Measurements from ENCODE around the gene XPO5.
"Not testable (repeated sequence)": the region's sequence is repeated elsewhere in the genome, so short reads cannot be mapped to it uniquely, and the experiment has no call there.

XPO5 gene

DNA sequence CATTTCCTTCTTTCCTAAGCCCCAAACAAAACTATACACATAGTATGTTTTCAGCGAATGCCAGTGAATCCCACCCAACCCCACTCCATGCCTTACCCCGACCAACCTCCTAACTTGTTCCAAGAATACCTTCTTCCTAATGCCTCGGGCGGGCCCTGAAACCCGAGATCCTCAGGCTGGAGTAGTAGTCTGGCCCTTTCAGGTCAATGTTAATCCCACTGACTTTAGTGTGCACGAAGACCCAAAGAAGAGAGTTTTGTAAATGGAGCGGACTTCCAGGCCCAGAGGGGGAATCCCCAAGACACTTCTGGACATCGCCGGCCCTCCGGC lies 59.5 kb downstream of the XPO5 start:
- DNase-seq = no peak

DNA sequence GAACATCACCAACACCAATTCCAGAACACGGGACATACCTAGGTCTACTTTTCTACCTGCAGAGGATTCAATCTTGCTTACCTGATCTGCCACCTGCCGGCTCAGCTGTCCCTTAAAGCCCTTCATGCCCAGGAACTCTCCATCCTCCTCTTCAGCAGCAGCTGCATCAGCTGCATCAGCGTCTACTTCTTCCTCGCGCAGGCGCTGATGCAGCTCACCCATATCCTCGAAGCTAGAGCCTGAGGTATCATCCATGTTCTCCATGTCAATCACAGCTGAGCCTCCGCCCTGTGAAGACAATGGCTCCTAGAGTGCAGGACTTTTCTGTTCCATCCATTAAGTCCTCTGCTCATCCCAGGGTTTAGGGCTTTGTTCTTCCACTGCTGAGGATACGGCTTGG lies 60.0 kb downstream of the XPO5 start:
- DNase-seq = no peak

DNA sequence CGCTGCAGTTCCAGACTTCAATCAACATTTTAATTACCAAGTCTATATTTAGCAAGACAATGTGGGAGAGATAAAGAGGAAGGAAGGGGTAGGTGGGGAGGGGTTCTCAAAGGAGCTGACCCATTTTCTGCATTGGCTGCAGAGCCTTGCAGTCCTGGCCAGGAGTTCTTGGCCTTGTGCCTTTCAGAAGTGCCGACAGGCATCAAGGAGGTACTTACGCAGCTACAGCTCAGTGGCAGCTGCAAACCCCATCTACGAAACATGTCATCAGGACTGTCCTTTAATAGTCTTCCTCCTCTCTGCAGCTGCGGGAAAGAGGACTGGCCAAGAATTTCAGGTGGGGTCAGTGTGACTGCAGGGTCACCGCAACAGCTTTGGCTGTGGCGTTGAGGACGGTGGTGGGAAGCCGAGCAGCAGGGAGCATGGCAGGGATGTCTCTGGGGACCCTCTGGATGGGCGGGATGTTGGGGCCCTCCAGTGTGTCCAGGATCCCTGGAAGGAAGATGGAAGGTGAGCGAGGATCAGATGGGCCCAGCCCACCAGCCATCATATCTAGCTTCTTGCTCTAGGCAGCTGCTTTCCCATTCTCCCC lies 63.9 kb downstream of the XPO5 start:
- DNase-seq = no peak

DNA sequence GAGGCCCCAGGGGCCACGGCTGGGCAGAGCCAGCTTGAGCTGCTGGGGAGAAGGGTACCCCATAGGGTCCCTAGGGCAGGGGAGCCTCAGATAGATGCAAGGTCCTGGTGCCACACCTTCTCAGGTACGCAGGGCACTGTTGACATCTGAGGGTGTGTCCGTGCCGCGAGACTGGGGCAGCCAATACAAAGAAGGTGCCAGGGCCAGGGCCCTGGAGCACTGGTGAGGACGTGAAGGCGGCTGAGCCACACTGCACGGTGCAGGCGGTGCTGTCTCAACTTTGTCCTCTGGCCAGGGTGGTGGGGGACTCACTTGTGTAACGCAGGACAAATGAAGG lies 65.0 kb downstream of the XPO5 start:
- DNase-seq = no peak

DNA sequence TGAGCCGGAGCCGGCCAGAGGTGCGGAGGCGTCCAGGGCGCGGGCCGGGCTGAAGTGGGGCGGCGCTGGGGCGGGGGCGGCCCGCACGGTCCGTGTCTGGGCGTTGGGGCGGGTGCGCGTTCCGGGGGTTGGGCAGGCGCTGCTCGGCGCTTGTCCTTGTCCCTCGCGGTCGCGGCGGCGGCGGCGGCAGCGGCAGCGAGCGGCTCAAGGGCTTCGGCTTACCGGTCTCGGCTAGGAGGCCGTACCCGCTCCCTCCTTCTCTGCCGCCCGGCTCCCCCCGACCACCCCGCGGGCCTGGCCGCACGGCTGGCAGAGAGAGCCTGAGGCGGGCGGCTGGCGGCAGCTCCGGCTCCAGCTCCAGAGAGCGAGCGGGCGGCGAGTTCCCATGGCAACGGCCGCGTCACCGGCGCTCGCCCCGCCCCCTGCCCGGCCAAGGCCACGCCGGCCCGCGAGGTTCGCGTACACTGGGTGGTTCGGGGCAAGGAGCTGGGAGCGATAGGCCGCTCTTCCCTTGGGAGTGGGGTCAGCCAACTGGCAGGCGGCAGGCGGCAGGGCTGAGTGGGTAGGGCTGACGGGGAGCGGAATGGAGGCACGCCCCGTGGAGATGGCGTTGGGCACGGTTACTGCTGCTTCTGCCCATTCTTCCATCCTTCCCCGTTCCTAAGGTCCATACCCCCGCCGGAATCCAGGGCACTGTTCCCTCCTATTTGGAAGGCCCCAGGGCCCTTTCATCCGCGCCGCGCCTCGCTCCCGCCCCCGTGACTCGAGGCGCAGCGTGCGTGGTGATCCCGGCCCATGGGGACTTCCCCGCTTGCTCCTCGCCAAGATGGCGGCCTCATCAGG lies 65.6 kb downstream of the XPO5 start, which contains the start of gene LRRC73:
Gene LRRC73, minus strand, starts transcription at position 363 of the 843 bp plus-strand sequence. CDS start 561 bp downstream, outside the sequence.
- DNase-seq = peak; percentile 82

DNA sequence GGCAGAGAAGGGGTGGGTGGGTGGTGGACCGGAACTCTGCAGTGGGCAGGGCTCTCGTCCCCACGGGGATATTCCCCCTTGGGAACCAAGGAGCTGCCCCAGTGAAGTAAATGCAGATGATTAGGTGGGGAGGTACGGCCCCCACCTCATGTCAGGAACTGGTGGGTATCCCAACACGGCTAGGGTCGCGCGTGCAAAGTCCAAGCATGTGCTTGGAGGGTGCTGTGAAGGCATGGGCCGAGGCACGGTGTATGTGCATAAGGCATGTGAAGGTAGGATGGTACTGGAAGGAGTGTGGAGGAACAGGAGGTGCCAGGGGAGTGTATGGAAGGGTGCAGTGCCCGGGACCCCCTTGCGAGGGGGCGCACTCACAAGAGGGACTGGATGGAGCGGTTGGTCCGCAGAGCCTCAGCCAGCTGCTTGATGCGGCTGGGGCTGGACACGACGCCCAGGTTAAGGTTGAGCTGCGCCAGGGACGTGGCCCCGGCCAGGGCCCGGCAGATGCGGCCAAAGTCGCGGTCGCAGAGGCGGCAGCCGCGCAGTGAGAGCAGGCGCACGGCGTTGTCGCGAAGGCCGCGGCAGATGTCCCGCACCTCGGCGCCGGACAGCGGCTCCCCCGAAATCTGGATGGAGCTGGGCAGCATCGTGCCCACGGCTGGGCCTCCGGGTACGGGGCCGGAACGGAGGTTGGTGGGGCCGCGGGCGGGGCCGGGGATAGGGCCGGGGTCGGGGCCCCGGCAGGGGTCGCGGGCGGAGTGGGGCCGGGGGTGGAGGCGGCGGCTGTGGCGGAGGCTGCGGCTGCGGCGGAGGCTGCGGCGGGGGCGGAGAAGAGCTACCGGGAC lies 66.5 kb downstream of the XPO5 start:
- DNase-seq = no peak

DNA sequence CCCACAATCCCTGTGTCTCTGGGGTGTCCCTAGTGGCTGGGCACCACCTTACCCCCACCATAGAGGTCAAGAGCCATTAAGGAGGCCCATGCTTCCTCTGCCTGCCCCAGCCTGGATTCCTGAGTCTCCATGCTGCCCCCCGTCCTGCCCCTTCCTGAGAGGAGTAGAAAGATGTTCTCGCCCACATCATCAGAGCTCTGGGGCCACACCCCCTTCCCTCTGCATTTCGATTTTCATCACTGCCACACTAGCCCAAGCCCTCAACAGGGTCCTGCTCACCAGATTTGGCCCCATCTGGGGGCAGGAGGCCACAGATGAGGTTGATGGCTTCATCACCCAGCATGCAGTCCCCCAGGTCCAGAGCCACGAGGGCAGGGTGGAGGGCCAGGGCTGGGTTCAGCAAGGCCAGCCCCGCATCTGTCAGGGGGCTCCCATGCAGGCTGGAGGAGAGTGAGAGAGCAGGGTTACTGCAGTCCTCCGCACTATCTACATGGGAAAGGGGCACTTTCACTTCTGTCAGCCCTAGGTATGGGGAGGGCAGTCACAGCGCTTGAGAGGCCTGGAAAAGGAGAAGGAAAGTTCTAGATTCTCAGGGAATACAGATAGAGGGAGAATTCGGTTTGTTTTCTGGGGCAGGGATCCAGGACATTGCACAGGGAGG lies 67.2 kb downstream of the XPO5 start:
- DNase-seq = no peak

DNA sequence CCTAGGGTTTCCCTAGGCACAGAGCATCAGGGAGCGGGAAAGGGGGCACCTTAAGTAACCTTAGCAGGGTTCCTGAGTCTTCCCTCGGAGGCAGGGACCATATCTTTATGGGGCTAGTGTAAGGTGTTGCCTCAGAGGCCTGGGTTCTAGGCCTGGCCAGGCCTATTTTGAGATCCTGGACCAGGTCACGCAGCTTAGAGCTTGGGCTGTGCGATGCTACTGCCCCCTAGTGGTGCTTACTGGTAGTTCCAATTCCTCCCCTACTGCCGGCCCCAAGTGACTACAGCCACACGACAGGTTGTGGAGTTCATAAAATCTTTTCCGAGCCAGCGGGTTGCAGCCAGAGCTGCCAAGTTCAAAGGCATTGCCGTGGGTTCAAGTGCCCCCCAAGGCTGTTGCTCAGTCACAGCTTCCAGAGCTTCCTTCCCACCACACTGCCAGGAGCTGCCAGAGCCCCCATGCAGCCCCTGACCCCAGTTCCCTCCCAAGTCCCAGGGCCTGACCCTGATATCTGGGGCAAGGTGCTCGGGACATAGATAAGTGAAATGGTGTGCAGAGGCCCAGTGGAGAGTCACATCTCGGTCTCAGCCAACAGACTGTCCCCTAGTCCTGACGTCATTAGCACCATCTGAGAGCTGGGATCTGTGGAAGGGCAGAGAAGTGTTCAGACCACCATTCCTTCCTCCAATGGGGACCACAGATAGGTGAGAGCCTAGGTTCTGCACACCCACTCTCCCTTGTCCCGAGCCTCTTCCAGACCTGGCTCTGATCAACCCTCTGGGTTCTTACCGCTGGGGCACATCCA lies 69.0 kb downstream of the XPO5 start:
- peak; percentile 78 for DNase-seq

DNA sequence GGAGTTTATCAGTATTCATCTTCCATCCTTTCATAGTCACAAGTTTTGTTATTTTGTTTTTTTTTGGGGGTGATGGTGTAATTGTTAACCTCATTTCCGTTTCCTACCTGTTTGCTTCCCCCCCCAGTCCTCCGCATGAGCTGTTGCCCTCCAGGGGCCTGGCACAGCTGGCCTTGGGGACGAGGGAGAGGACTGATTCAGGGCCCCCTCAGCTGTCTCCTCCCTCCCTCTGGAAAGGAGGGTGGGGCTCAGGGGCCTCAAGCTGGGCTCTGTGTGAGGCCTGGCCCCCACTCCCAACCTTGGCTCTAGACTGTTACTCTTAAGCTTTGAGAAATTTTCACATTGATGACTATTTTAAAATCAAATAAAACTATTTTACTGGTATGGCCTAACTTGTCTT lies 69.7 kb downstream of the XPO5 start:
- DNase-seq = no peak

DNA sequence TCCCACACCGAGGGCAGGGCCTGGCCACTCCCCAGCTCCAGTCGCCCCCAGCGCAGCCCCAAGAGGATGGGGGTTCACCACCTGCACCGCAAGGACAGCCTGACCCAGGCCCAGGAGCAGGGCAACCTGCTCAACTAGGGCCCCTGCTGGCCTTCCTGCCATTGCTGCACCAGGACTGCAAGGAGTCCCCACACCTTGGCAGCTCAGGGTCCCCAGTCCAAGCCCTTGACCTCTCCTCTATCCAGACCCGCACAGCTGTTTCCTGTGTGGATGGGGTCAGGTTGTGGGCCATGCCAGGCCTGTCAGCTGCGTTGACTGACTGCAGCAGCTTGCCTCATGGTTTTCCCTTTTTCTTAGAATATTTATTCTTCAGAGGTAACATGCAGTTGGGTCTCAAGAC lies 70.1 kb downstream of the XPO5 start:
- DNase-seq = no peak

DNA sequence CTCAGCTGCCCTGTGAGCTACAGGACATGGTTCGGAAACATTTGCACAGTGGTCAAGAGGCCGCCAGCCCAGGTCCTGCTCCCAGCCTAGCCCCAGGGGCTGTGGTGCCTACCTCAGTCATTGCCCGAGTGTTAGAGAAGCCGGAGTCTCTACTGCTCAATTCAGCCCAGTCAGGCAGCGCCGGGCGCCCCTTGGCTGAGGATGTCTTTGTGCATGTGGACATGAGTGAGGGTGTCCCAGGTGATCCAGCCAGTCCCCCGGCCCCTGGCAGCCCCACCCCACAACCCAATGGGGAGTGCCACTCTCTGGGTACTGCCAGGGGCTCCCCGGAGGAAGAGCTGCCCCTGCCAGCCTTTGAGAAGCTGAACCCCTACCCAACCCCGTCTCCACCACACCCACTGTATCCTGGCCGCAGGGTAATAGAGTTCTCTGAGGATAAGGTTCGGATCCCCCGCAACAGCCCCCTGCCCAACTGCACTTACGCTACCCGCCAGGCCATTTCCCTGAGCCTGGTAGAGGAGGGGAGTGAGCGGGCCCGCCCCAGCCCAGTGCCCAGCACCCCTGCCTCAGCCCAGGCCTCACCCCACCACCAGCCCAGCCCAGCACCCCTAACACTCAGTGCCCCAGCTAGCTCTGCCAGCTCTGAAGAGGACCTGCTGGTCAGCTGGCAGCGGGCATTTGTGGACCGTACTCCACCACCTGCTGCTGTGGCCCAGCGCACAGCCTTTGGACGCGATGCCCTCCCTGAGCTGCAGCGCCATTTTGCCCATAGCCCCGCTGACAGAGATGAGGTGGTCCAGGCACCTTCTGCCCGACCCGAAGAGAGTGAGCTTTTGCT lies 70.9 kb downstream of the XPO5 start:
- DNase-seq = no peak

DNA sequence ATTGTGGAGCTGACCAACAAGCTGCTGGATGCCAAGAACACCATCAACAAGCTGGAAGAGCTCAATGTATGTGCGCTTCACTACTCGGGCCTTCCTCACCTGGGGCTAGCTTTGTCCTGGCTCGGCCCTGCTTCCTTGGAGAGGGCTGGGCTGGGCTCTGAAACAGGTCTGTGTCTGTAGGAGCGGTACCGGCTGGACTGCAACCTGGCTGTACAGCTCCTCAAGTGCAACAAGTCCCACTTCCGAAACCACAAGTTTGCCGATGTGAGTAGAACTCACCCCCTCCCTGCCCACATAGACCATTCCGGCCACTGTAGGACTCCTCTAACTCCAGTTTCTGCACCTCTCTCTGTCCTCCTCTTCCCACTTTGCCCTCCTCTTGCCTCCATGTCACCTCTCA lies 72.4 kb downstream of the XPO5 start:
- DNase-seq = no peak

DNA sequence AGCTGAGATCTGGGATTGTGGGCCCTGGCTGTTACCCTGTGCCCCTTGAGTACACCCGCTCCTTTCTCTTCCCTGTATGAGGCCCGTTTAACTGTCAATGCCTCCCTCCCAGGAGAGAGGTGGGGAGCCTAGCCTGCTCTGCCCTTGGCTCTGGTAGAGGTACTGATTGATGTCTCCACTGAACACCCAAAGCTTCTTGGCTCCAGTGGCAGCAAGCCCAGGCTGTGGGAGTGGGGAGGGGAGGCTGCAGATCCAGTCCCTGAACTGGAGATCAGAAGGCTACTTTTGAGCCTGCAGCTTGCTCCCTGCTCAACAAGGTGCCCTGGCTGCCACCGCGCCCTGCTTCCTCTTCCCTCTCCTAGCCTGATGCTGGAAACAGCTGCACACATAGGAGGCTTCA lies 73.2 kb downstream of the XPO5 start:
- DNase-seq = no peak

DNA sequence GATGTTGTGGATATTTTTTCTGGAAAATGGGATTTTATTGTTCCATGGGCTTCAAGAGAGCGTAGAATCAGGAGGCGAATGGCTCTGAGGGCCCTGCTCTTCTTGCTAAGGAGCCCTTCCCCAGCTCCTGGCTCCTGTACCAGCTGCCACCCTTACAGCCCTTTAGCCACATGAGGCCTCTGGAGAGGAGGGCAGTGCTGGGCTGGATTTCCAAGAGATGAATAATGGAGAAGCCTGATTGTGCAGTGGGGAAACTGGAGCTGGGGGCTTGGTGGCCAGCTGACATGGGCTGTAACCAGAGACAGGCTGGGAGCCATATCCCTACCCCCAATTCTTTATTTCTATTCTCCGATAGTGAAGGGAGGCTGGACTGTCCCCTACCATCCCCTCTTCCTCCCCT lies 74.9 kb downstream of the XPO5 start:
- DNase-seq = no peak

DNA sequence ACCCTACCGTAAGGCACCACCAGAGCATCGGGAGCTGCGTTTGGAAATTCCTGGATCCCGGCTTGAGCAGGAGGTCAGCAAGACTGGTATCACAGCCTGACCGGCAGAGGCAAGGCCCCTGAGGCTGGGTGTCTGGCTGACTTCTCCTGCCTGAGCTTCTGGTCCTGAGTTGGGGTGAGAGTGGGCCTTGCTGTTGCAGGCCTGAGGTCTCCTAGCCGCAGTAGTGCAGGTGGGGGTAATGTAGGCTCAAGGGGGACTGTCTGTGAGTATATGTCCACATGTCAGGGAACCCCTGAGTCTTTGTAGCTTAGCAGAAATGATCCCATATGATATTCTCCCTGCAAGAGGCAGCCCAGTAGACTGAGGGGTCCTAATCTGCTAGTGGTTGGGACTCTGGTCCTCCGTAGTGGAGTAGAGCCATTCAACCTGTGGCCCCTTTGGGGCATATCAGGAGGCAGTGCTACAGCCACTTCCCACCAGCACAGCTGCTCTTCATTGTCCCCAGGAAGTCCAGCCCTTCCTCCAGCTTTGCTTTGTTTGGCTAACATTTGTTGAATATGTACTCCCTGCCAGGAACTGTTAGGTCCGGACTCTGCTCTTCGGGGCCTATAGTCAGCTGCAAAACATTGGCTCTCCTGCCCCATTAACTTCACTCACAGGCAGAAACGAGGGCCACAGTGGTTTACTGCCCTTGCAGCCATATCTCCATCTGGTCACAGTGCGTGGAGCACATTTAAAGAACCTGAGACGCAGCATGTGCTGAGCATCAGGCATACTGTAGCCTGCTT lies 76.6 kb downstream of the XPO5 start:
- DNase-seq = no peak

DNA sequence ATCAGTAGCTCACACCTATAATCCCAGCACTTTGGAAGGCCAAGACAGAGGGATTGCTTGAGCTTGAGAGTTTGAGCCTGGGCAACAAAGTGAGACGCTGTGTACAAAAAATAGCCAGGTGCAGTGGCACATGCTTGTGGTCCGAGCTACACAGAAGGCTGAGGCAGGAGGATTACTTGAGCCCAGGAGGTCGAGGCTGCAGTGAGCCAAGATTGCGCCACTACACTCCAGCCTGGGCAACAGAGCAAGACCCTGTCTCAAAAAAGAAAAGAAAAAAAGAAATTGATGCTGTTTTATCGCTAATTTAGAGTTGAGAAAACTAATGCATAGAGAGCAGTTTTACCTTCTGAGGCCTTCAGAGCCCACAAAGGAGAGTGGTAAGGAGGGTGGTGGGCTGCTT lies 77.5 kb downstream of the XPO5 start:
- DNase-seq = not testable (repeated sequence)

DNA sequence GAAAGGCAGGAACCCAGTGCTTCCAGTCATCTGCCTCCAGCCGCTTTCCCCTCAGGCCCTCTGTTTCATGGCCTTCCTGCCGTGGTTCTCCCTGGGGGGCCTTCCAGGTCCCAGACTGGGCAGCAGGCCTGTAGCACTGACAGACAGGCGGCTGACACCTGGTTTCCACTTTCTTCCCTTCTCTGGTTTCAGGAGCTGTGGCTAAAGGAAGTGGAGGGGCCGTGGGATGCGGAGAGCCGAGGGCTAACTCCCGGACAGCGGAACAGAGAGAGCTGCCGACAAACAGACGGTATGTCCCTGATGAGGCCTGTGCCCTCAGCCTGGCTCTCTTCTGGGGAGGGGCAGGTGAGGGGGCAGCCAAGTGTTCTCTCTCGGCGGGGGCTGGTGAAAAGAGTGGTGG lies 78.1 kb downstream of the XPO5 start:
- no peak for DNase-seq

DNA sequence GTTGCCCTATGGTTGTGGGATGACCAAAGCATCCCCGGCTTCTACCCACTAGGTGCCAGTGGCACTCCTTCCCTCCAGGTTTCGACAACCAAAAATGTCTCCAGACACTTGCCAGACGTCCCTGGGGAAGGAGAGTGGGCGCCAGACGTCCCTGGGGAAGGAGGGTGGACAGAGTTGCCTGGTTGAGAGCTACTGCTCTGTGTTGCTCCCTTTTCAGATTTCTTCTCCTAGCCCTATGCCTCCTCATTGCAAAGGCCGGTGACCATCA lies 78.8 kb downstream of the XPO5 start:
- no peak for DNase-seq

DNA sequence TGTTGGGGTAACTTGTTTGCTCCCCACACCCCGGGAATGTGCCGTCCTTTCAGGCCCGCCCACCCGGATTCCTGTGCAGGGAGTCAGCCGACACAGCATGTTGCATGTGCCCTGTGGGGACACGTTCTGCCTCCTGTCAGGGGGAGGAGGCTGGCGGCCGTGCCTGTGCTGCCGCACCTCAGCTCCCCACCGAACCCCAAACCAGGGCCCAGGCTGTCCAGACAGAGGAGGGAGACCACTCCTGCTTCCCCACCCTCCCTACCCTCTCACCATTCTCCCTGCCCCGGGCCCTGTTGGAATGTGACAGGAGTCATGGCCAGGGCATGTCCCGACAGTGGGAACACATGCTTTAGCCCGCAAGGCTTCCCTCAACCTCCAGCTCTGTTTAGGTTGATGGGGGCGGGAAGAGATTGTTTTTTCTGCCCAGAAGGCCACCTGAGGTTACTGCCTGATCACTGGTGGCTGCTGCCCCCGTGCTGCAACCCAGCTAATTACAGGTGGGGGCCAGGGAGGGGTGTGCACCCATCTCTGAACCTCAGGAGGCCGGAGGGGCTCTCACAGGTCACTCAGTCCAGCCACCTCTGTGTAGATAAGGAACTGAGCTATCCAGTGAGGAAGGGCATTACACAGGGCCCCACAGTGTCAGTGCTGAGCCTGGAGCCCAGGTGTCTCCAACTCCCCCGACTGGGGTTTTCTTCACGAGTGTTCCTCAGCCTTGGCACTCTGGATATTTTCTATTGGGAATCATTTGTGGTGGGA lies 79.3 kb downstream of the XPO5 start:
- DNase-seq = no peak

DNA sequence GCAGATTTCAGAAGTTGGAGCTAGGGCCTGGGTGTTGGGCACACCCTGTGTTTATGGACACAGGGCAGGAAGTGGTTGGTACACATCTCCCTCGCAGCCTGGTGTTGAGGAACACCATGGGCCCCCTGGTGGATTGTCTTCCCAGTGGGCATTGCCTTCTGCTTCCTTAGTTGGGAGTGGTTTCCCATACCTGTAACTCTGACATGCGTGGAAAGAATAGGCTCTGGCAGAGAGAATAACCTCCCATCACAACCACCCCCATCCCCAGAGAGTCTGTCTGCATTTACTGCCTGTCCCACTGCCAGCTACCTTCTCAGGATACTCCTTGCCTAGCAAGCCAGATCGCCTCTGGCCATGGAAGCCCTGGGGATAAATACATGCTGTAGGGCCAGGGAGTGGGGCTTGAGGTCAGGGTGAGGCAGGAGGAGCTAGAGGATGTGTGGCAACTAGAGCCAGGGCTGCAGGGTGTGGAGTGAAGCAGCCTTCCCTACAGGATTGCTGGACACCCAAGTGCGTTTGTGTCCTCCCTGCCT lies 80.4 kb downstream of the XPO5 start:
- DNase-seq = no peak
